Omental fat pad (tissue), 4 donors: ENCODE measurements around the gene ASF1B. TPM values are rescaled to one million over a fixed set of nuclear protein-coding genes. Genes with fewer than 3 reads are reported as not detected.

ENCODE experiments used
- ATAC-seq: fragments of 150-250 bp; one replicate; pipeline ENCODE4 v1.9.1; 2016; ENCODE audit warnings: mild to moderate bottlenecking, moderate library complexity; ENCODE audit not compliant: low FRiP score
- DNase-seq: peaks from one replicate; pipeline ENCODE4 v3.0.0-alpha.2; 2019; ENCODE audit warnings: low spot score
- total RNA-seq, 4 donors: library from RNA; depleted of rRNA; stranded (reverse); fragments of >200 nt; gene quantifications; one replicate each; pipeline ENCODE4 v1.1.0, GENCODE V29; 2016
- TF ChIP-seq, protein P1 (sequence below), 3 donors: fragments of 450-650 bp; IDR thresholded peaks; one replicate each; pipeline ENCODE4 v1.5.1; 2016 to 2017; ENCODE audit warnings: antibody characterized with exemption in 3 of 3, mild to moderate bottlenecking in 3 of 3, moderate library complexity in 2 of 3

ASF1B gene
- total RNA-seq, 4 donors from 2014 or later = 0.37 to 2.5 (median 0.95) TPM; not detected in 1

- TF ChIP-seq, protein P1, sequence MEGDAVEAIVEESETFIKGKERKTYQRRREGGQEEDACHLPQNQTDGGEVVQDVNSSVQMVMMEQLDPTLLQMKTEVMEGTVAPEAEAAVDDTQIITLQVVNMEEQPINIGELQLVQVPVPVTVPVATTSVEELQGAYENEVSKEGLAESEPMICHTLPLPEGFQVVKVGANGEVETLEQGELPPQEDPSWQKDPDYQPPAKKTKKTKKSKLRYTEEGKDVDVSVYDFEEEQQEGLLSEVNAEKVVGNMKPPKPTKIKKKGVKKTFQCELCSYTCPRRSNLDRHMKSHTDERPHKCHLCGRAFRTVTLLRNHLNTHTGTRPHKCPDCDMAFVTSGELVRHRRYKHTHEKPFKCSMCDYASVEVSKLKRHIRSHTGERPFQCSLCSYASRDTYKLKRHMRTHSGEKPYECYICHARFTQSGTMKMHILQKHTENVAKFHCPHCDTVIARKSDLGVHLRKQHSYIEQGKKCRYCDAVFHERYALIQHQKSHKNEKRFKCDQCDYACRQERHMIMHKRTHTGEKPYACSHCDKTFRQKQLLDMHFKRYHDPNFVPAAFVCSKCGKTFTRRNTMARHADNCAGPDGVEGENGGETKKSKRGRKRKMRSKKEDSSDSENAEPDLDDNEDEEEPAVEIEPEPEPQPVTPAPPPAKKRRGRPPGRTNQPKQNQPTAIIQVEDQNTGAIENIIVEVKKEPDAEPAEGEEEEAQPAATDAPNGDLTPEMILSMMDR (IDR thresholded peaks at IDR 0.05) = no peak
- DNase-seq (no peak), ATAC-seq (peak; percentile 79)
Measured at GRCh38 chr19:14091081-14091812, 45.1 kb downstream of the ASF1B start.

DNA sequence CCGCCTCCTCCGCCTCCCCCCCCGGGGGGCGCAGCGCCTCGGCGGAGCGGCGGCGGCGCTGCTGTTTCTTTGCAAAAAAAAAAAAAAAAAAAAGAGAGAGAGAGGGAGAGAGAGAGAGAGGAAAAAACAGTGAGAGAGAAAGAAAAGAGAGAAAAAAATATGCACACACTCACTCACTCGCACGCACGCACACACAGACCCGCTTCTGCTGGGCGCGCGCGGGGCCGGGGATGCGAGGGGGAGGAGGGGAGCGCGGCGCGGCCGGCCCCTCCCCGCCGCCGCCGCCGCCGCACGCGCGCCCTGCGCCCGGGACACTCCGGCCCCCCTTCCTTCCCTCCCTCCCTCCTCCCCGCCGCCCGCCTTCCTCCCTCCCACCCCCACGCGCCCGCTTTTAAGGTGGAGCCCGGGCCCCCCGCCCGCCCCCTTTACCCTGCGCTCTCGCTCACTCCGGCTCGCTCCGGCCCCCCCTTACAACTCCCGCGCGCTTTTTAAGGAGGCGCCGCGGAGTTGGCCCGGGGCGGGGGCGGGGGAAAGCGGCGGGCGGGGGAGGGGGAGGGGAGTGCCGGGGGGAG is 45.8 kb downstream of the ASF1B start, which contains the start of gene SAMD1:
TSS of gene SAMD1 (minus strand) at position 243 of the 572 bp plus-strand sequence.
- DNase-seq = peak; percentile 47
- TF ChIP-seq, protein P1 (IDR thresholded peaks at IDR 0.05) = no peak
- ATAC-seq = peak; percentile 80

GRCh38 chr19:14089662-14090508 is 46.5 kb downstream of the ASF1B start:
- DNase-seq (no peak), ATAC-seq (peak; percentile 4)
- TF ChIP-seq, protein P1 (IDR thresholded peaks at IDR 0.05) = no peak

- DNase-seq = no peak
- TF ChIP-seq, protein P1 (IDR thresholded peaks at IDR 0.05) = no peak
- no peak for ATAC-seq
Measured at GRCh38 chr19:14089412-14089661, 47.1 kb downstream of the ASF1B start.

GRCh38 chr19:14088634-14089411 is 47.6 kb downstream of the ASF1B start:
- DNase-seq = no peak
- TF ChIP-seq, protein P1 (IDR thresholded peaks at IDR 0.05) = no peak
- ATAC-seq = no peak

DNA sequence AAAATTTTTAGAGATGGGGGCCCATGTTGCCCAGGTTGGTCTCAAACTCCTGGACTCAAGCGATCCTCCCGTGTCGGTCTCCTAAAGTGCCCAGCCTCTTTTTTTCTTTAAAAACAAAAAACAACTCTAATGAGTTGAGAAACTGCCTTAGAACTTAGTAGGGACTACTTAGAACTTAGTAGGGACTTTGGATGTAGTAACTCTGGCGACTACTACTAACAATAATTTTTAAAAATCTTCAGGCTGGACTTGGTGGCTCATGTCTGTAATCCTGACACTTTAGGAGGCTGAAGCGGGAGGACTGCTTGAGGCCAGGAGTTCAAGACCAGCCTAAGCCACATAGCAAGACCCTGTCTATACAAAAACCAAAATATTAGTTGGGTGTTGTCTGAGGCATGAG is 50.3 kb downstream of the ASF1B start:
- DNase-seq = no peak
- TF ChIP-seq, protein P1 (IDR thresholded peaks at IDR 0.05) = no peak
- ATAC-seq = no peak
